HG03108 (cell line): Measurements from ENCODE around the gene ZNF837.
A peak's percentile ranks its signal among the peaks of the same experiment; 100 is the strongest.
"Not testable (repeated sequence)": the region's sequence is repeated elsewhere in the genome, so short reads cannot be mapped to it uniquely, and the experiment has no call there.

Experiments
- ATAC-seq: cut with Tn5 transposase; IDR thresholded peaks from one replicate; pipeline ENCODE4 v1.9.1; 2021; ENCODE audit warnings: moderate library complexity; ENCODE audit not compliant: unreplicated experiment

ZNF837 gene

GRCh38 chr19:58380662-58381459, at the start of gene ZNF837:
Gene ZNF837, minus strand, starts transcription at chr19:58381030. Its CDS starts 11,698 bp downstream, at chr19:58369332.
- ATAC-seq = peak; percentile 78

- no peak for ATAC-seq
Observed at GRCh38 chr19:58429745-58430144, 48.9 kb upstream of the ZNF837 start.

- ATAC-seq = no peak
Observed at GRCh38 chr19:58428617-58429016, 47.8 kb upstream of the ZNF837 start.

GRCh38 chr19:58417071-58417470, 36.2 kb upstream of the ZNF837 start:
- ATAC-seq = no peak

GRCh38 chr19:58416604-58417003, 35.8 kb upstream of the ZNF837 start:
- no peak for ATAC-seq

- ATAC-seq = no peak
Observed at GRCh38 chr19:58409010-58409790, 28.4 kb upstream of the ZNF837 start.

GRCh38 chr19:58408152-58409009, 27.6 kb upstream of the ZNF837 start, which contains the start of gene ZNF584:
Gene ZNF584, plus strand, starts transcription at chr19:58408649. Its CDS starts 499 bp downstream, at chr19:58409148.
- peak; percentile 96 for ATAC-seq

- ATAC-seq = no peak
Observed at GRCh38 chr19:58407658-58408151, 26.9 kb upstream of the ZNF837 start.

GRCh38 chr19:58406818-58407657, 26.2 kb upstream of the ZNF837 start:
- ATAC-seq = no peak

- not testable (repeated sequence) for ATAC-seq
Observed at GRCh38 chr19:58403920-58404478, 23.2 kb upstream of the ZNF837 start.

GRCh38 chr19:58401840-58402421, 21.1 kb upstream of the ZNF837 start:
- ATAC-seq = no peak

GRCh38 chr19:58400916-58401839, 20.3 kb upstream of the ZNF837 start:
- ATAC-seq = peak; percentile 98

GRCh38 chr19:58400316-58400915, 19.6 kb upstream of the ZNF837 start:
- no peak for ATAC-seq

GRCh38 chr19:58399903-58400302, 19.1 kb upstream of the ZNF837 start:
- ATAC-seq = no peak

- ATAC-seq = no peak
Observed at GRCh38 chr19:58398545-58398944, 17.7 kb upstream of the ZNF837 start.

- no peak for ATAC-seq
Observed at GRCh38 chr19:58398087-58398486, 17.3 kb upstream of the ZNF837 start.

GRCh38 chr19:58397533-58398037, 16.8 kb upstream of the ZNF837 start:
- ATAC-seq = no peak
